SHP77 (cell line): ENCODE measurements around the gene LMF1.

Source experiments
- DNase-seq, 2 experiments: peaks; one replicate each; lab custom pipeline; 2025; lab: John Stamatoyannopoulos, UW

Gene LMF1

DNA sequence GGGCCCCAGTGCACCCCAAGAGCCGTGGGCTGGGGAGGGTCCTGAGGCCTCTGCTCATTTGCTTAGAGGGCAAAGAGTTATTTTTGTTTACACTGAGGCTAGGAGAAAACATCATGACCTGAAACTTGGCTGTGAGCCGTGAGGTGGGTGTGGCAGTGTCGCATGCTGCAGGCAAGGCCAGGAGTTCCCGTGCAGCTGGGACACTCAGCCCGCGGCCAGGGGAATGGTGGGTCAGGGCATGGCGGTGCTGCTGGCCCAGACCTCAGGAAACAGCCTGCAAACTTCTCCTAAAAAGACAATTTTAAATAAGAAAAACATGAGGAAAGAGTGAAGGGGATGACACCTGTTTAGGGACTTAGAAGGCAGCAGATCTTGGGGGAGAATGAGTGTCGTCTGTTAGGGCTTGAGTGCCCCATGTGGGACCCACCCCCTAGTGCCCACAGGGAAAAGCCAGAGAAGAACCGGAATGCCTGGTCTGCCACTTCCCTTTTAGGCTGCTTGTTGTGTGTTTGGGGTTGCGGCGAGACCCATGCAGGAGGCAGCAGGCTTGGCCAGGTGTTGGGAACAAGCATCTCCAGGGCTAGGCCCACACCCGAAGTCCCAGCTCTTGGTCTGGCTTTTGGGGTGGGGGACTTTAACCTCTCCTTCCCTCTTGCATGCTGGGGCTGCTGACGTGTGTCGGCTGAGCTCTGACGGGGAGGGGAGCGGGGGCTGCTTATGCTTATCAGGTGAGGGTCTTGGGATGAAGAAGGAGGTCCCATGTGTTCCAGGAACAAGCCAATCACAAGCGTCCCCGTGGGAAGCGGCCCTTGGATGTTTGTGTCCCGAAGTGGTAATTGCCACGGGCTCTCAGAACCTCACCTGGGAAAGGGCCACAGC, 89.3 kb downstream of the LMF1 start:
- no peak for DNase-seq

GRCh38 chr16:880471-881171, 90.2 kb downstream of the LMF1 start:
- DNase-seq = no peak

DNA sequence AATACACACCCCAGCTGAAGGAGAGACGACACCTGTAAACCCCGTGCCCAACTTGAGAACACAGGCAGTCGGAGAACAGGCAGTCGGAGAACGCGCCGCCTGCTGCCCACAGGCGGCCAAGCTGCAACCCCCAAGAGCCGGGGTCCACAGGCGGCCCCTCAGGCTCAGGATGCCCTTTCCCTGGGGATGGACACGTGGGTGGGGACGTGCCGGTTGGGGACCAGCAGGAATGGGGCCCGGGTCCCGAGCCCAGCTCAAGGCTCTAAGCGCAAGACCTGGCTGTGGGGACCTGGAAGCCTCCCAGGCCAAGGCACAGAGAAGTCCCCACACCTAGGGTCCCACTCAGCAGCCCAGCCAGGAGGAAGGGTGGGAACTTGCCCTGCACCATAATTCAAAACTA, 90.8 kb downstream of the LMF1 start:
- DNase-seq = no peak

- no peak for DNase-seq
Observed at GRCh38 chr16:879461-879861, 91.3 kb downstream of the LMF1 start.

DNA sequence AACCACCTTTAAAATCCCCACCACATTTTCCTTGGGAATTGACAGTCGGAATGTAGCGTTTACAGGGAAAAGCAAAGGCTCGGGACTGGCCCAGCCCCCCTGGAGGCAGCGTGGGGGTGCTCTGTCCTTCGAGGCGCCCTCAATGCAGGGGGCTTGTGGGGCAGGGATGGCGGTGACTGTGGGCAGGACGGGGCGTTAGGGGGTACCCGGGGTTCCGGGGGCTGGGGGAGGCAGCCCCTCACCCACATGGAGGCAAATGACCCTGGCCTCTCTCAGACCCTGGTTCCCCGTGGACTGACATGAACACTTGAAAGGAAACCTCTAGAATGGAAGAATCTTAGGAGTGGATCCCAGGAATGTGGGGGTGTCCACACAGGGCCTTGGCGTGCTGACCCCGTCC, 91.9 kb downstream of the LMF1 start:
- DNase-seq = no peak

- no peak for DNase-seq
Observed at GRCh38 chr16:878072-878784, 92.6 kb downstream of the LMF1 start.

GRCh38 chr16:877242-878071, 93.3 kb downstream of the LMF1 start:
- no peak for DNase-seq

DNA sequence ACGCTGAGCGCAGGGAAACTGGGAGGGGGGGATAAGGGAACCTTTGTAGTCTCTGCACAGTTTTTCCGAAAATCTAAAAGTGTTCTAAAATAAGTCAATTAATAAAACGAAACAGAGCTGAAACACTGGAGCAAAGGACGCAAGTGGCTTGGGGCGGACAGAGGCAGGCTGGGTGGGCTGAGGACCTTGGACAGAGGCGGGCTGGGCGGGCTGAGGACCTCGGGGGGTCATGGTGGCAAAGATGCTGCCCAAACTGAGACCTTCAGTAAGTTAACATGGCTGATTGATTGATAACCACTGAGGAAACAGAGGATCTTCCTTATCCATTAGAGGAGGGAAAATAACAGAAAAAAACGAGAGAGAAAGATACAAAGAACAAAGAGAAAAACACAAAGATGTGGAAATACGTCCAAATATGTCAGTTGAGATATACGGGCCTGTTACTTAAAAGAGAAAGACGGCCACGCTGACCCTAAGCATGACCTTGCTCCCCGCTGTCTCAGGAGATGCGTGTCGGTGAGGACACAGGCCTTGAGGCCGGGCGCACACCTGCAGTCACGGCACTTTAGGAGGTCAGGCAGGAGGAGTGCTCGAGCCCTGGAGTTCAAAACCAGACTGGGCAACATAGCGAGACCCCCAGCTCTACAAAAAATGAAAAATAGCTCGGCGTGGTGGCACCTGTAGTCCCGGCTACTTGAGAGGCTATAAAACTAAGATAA, 94.1 kb downstream of the LMF1 start:
- no peak for DNase-seq

- DNase-seq = no peak
Observed at GRCh38 chr16:876041-876335, 94.8 kb downstream of the LMF1 start.

DNA sequence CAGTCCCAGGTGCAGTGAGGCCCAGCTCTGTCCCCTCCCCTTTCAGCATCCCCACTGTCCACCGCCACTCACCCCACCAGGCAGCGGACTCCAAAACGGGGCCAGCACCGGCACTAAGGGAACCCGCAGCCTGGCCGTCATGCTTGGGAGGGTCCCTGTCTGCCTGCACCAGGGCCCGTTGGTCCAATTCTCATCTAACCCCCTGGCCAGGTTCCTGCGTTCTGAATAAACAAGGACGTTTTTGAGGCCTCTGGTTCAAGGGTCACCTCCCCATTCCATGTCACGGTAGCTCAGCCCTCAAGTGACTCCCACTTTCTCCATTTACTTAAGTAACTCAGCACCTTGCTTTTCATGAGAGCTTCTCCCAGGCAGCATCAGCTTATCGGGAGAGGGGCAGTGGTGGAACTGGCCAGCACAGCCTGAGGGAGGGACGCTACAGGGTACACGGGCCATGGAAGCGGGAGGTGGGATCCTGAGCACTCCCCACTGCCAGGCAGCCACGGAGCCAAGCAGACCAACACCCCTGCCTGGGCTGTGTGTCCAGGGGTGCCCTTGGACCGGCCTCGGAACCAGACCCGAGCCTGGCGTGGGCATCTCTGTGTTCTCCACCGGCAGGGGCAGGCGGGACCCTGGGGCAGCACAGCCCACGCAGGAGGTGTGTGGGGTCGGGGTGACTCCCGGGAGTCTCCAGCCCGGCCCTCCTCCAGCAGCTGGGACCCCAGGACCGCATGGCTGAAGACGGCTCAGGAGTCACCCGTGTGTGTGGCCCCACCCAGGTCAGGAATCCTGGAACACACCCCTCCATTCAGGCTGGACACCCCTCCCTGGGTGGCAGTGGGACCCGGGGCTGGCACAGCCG, 95.4 kb downstream of the LMF1 start:
- no peak for DNase-seq

DNA sequence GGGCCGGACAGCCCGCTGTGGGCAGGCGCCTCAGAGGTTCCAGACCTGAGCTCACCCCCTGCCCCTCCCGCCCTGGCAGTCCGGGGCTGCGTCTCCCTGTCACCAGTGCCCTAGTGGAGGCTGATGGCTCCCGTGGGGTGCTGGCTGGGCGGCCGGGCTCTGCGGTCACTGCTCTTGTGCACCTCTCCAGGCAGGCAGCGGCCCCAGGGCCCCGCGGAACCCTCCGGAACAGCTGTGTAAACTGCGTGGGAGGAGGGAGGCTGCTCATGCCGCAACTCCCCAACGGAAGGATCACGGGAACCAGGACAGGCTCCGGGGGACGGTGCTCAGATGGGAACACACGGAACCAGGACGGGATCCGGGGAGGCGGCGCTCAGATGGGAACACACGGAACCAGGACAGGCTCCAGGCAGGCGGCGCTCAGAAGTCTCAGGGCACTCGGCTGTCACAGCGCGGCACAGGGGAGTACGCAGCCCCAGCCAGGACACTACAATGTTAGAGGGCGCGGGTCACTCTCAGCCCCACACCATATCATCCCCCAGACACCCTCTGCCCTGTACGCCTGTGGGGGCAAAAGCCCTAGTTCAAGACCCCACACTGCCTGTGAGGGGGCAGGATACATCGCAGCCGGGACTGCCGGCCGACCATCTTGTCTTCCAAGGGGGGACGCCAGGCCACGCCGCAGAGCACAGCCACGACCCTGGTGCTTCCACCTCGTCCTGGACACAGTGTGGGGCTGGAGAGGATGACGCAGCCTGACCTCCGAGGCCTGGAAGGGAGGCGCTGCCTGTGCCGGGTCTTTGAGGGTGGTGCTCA, 96.2 kb downstream of the LMF1 start:
- DNase-seq = no peak

DNA sequence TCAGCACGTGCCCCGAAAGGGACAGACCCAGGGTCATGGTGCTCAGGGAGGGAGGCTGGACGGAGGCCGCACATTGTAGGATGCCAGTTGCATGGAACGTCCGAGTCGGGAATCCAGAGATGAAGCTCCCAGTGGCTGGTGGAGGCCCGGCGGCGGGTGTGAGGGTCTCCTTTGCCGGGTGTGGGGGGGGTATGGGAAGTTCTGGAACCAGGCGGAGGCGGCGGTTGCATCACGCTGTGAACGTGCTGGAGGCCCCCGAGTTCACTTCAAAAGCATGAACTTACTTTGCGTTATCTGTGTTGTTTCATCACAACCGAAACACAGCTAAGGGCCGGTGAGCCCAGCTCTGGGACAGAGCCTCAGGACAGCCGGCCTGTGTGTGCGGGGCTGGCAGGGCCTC, 96.9 kb downstream of the LMF1 start:
- DNase-seq = no peak

DNA sequence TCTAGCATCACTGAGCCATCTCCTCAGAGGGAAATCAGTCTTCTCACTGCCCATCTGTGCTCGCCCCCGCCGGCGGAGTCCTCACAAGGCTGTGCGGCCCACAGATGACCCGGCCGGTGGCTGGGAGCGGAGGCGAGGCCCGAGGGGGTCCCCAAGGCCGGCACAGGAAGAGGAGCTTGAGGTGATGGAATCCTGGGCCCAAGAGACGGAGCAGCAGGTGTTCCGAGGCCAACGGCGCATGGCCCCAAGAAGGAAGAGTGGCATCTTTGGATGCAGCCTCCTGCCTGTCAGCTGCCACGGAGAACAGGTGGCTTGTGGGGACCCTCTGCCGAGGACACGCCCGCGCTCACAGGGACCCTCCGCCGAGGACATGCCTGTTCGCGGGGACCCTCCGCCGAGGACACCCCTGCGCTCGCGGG, 97.5 kb downstream of the LMF1 start:
- no peak for DNase-seq

DNA sequence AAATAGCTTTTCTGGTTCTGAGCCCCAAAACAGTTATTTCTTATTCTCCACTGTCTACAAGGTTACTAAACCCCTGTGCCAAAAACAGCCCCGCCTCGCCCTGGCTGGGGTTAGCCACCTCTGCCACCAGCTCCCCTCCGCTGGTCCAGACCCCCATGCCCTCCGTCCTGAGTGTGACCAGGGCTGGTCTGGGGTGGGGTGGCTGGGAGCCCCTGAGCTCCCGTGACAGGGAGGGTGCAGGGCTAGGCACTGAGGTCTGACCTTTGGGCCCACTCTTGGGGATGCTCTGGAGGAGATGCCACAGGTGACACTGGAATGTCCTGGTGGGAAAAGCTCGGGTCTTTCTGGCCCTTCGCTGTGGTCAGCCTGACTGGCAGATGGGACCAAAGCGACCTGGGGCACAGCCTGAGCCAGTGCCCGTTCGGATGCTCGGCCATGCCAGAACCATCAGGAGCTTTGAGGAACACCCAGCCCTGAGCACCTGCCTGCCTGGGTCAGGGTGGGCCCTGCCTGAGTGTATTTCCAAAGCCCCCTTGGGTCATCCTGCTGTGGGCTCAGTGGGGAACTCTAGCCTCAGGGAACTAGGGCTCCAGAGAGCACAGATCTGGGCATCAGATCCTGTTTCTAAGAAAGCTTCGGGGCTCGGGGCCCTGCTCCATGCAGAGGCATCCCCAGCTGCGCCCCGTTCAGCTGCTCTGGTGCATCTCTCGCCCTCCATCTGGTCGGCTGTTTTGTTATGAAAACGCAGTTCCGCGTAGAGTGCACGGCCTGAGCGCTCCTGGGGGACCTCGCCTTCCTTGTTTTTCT, 98.1 kb downstream of the LMF1 start:
- no peak for DNase-seq

- DNase-seq = no peak
Observed at GRCh38 chr16:871562-872345, 99.0 kb downstream of the LMF1 start.

- DNase-seq = no peak
Observed at GRCh38 chr16:870856-871561, 99.8 kb downstream of the LMF1 start.
